AG09319 (cell line): ENCODE results near the gene ABCC1.

Experiments used
- DNase-seq: peaks from one replicate; pipeline ENCODE4 v3.0.0-alpha.2; 2010; ENCODE audit warnings: low read depth; ENCODE audit errors: extremely low read depth
- CTCF ChIP-seq: IDR thresholded peaks from 2 replicates; pipeline ENCODE4 v1.5.1; 2011; ENCODE audit warnings: low read depth, mild to moderate bottlenecking, inconsistent platforms, low read length, moderate library complexity

Gene ABCC1

GRCh38 chr16:16017812-16018211, 68.4 kb downstream of the ABCC1 start:
- DNase-seq, result no peak
- TF ChIP-seq CTCF, result no peak

- TF ChIP-seq CTCF, result no peak
- no peak for DNase-seq
Observed at GRCh38 chr16:16018705-16019104, 69.3 kb downstream of the ABCC1 start.

GRCh38 chr16:16019488-16019887, 70.1 kb downstream of the ABCC1 start:
- no peak for TF ChIP-seq CTCF
- DNase-seq, result no peak

GRCh38 chr16:16020291-16020690, 70.9 kb downstream of the ABCC1 start:
- TF ChIP-seq CTCF, result no peak
- DNase-seq, result no peak

GRCh38 chr16:16021020-16021419, 71.6 kb downstream of the ABCC1 start:
- no peak for DNase-seq
- TF ChIP-seq CTCF, result no peak

- no peak for DNase-seq
- TF ChIP-seq CTCF, result no peak
Observed at GRCh38 chr16:16021646-16021987, 72.2 kb downstream of the ABCC1 start.

- DNase-seq, result peak; percentile 92
- no peak for TF ChIP-seq CTCF
Observed at GRCh38 chr16:16021988-16022682, 72.7 kb downstream of the ABCC1 start.
